Stimulated activated memory B cell treated with anti-CD40 and anti-IgM and Interleukin-4, amounts not matched to agents 10 μg/mL and 1 μg/mL and 100 μg/mL, for 72 hours (primary cell): Measurements from ENCODE around the gene FANCI.

ENCODE experiments used
- ATAC-seq: fragments of 150-1000 bp; cut with Tn5 transposase; 2 replicates; pipeline ENCODE4 v1.10.0; 2021
- H3K27ac Mint-ChIP-seq: one replicate; pipeline ENCODE4 v1.8.0; 2022; ENCODE audit warnings: mild to moderate bottlenecking, mixed read lengths
- H3K27me3 Mint-ChIP-seq: one replicate; pipeline ENCODE4 v1.8.0; 2022; ENCODE audit warnings: mixed read lengths
- H3K36me3 Mint-ChIP-seq: one replicate; pipeline ENCODE4 v1.8.0; 2022; ENCODE audit warnings: mixed read lengths
- H3K4me1 Mint-ChIP-seq: one replicate; pipeline ENCODE4 v1.8.0; 2022; ENCODE audit warnings: mixed read lengths
- H3K4me3 Mint-ChIP-seq: one replicate; pipeline ENCODE4 v1.8.0; 2022; ENCODE audit warnings: mild to moderate bottlenecking, moderate library complexity, mixed read lengths
- H3K9me3 Mint-ChIP-seq: one replicate; pipeline ENCODE4 v1.8.0; 2022; ENCODE audit warnings: mixed read lengths

FANCI gene

GRCh38 chr15:89346516-89347231, 102.9 kb downstream of the FANCI start:
- Mint-ChIP-seq H3K9me3 (no peaks in the 10 kb centered on the region), H3K4me3 (no peak overlapping the region), H3K36me3 (no peaks in the 10 kb centered on the region), H3K27ac (no peak overlapping the region), H3K27me3 (peaks cover 24% of the 10 kb centered on the region), H3K4me1 (no peaks in the 10 kb centered on the region)
- no peak for ATAC-seq

- ATAC-seq = no peak
- Mint-ChIP-seq H3K27ac (no peak overlapping the region), H3K4me1 (no peaks in the 10 kb centered on the region), H3K4me3 (no peak overlapping the region), H3K27me3 (peaks cover 37% of the 10 kb centered on the region), H3K36me3 (no peaks in the 10 kb centered on the region), H3K9me3 (no peaks in the 10 kb centered on the region)
Observed at GRCh38 chr15:89349206-89349558, 105.4 kb downstream of the FANCI start.

GRCh38 chr15:89352476-89352875, 108.7 kb downstream of the FANCI start:
- H3K27ac Mint-ChIP-seq = no peak overlapping the region
- H3K27me3 Mint-ChIP-seq = peaks cover 70% of the 10 kb centered on the region
- H3K9me3 Mint-ChIP-seq = no peaks in the 10 kb centered on the region
- no peak for ATAC-seq
- H3K36me3 Mint-ChIP-seq = no peaks in the 10 kb centered on the region
- no peak overlapping the region for H3K4me3 Mint-ChIP-seq
- no peaks in the 10 kb centered on the region for H3K4me1 Mint-ChIP-seq

GRCh38 chr15:89353991-89354390, 110.2 kb downstream of the FANCI start:
- H3K9me3 Mint-ChIP-seq = no peaks in the 10 kb centered on the region
- no peak overlapping the region for H3K27ac Mint-ChIP-seq
- no peak for ATAC-seq
- peaks cover 76% of the 10 kb centered on the region for H3K27me3 Mint-ChIP-seq
- no peaks in the 10 kb centered on the region for H3K4me1 Mint-ChIP-seq
- H3K36me3 Mint-ChIP-seq = no peaks in the 10 kb centered on the region
- no peak overlapping the region for H3K4me3 Mint-ChIP-seq

GRCh38 chr15:89356634-89357298, 113.0 kb downstream of the FANCI start:
- no peaks in the 10 kb centered on the region for H3K9me3 Mint-ChIP-seq
- no peak overlapping the region for H3K27ac Mint-ChIP-seq
- H3K36me3 Mint-ChIP-seq = no peaks in the 10 kb centered on the region
- peaks cover 17% of the 10 kb centered on the region for H3K4me1 Mint-ChIP-seq
- no peak for ATAC-seq
- peaks cover 87% of the 10 kb centered on the region for H3K27me3 Mint-ChIP-seq
- no peak overlapping the region for H3K4me3 Mint-ChIP-seq

GRCh38 chr15:89358435-89358754, 114.6 kb downstream of the FANCI start:
- peaks cover 93% of the 10 kb centered on the region for H3K27me3 Mint-ChIP-seq
- H3K4me3 Mint-ChIP-seq = peak overlapping the region; percentile 76
- H3K4me1 Mint-ChIP-seq = peaks cover 20% of the 10 kb centered on the region
- no peak overlapping the region for H3K27ac Mint-ChIP-seq
- H3K36me3 Mint-ChIP-seq = no peaks in the 10 kb centered on the region
- no peaks in the 10 kb centered on the region for H3K9me3 Mint-ChIP-seq
- peak; percentile 5 for ATAC-seq

- Mint-ChIP-seq H3K27ac (no peak overlapping the region), H3K27me3 (peaks cover 93% of the 10 kb centered on the region), H3K9me3 (no peaks in the 10 kb centered on the region)
Observed at GRCh38 chr15:89358755-89359439, 115.1 kb downstream of the FANCI start.

GRCh38 chr15:89359471-89360293, 115.9 kb downstream of the FANCI start:
- no peak for ATAC-seq
- peaks cover 93% of the 10 kb centered on the region for H3K27me3 Mint-ChIP-seq
- peaks cover 20% of the 10 kb centered on the region for H3K4me1 Mint-ChIP-seq
- no peaks in the 10 kb centered on the region for H3K9me3 Mint-ChIP-seq
- peak overlapping the region; percentile 61 for H3K4me3 Mint-ChIP-seq
- no peak overlapping the region for H3K27ac Mint-ChIP-seq
- no peaks in the 10 kb centered on the region for H3K36me3 Mint-ChIP-seq

More at GRCh38 chr15:89358755-89359439, 115.1 kb downstream of the FANCI start:
- Mint-ChIP-seq H3K4me1 (peaks cover 20% of the 10 kb centered on the region), H3K36me3 (no peaks in the 10 kb centered on the region), H3K4me3 (peak overlapping the region; percentile 76)
- peak; percentile 93 for ATAC-seq

GRCh38 chr15:89360294-89360971, 116.7 kb downstream of the FANCI start:
- H3K36me3 Mint-ChIP-seq = no peaks in the 10 kb centered on the region
- no peak overlapping the region for H3K27ac Mint-ChIP-seq
- H3K4me1 Mint-ChIP-seq = peaks cover 20% of the 10 kb centered on the region
- no peak for ATAC-seq
- H3K4me3 Mint-ChIP-seq = no peak overlapping the region
- peaks cover 93% of the 10 kb centered on the region for H3K27me3 Mint-ChIP-seq
- H3K9me3 Mint-ChIP-seq = no peaks in the 10 kb centered on the region

- H3K27ac Mint-ChIP-seq = no peak overlapping the region
Observed at GRCh38 chr15:89361451-89362202, 117.8 kb downstream of the FANCI start.

GRCh38 chr15:89362203-89363101, 118.7 kb downstream of the FANCI start:
- H3K4me1 Mint-ChIP-seq = peaks cover 26% of the 10 kb centered on the region
- H3K4me3 Mint-ChIP-seq = no peak overlapping the region

More at GRCh38 chr15:89361451-89362202, 117.8 kb downstream of the FANCI start:
- no peak for ATAC-seq
- Mint-ChIP-seq H3K4me1 (peaks cover 20% of the 10 kb centered on the region), H3K9me3 (no peaks in the 10 kb centered on the region), H3K27me3 (peaks cover 93% of the 10 kb centered on the region), H3K36me3 (no peaks in the 10 kb centered on the region), H3K4me3 (peak overlapping the region; percentile 16)

GRCh38 chr15:89363133-89363532, 119.4 kb downstream of the FANCI start:
- Mint-ChIP-seq H3K27ac (no peak overlapping the region), H3K27me3 (peaks cover 91% of the 10 kb centered on the region), H3K36me3 (no peaks in the 10 kb centered on the region), H3K4me1 (peaks cover 27% of the 10 kb centered on the region), H3K4me3 (no peak overlapping the region), H3K9me3 (no peaks in the 10 kb centered on the region)
- no peak for ATAC-seq

More at GRCh38 chr15:89362203-89363101, 118.7 kb downstream of the FANCI start:
- no peaks in the 10 kb centered on the region for H3K36me3 Mint-ChIP-seq
- no peak for ATAC-seq
- H3K9me3 Mint-ChIP-seq = no peaks in the 10 kb centered on the region
- H3K27ac Mint-ChIP-seq = no peak overlapping the region
- H3K27me3 Mint-ChIP-seq = peaks cover 93% of the 10 kb centered on the region

- Mint-ChIP-seq H3K4me1 (peaks cover 27% of the 10 kb centered on the region), H3K4me3 (no peak overlapping the region), H3K27me3 (peaks cover 89% of the 10 kb centered on the region), H3K36me3 (no peaks in the 10 kb centered on the region), H3K9me3 (no peaks in the 10 kb centered on the region), H3K27ac (no peak overlapping the region)
- no peak for ATAC-seq
Observed at GRCh38 chr15:89363770-89364169, 120.0 kb downstream of the FANCI start.
